ENCODE data around the gene OR52N1.

The OR52N1 gene

DNA sequence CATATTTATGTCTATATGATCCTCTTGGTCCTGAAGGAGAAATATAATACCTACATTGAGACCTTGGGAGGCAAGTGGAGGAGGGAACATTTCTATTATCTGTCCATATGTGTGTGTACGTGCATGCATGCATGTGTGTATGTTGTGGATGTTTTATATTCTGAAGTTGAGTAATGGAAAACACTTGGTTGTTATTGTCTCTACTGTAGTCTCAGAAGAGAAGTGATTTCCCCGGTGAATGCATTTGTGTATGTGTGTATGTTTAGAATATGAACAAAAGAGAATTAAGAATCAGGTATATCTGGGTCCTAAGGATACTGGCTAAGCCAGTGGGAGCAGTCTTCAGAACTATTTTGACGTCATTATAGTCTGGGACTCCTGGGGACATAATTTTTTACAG lies at the start of gene OR52N1:
OR52N1 (minus strand) TSS at position 101 of the 400 bp plus-strand sequence. CDS start 2,449 bp downstream, outside the sequence.
- DNase-seq (ENCODE audit: low read depth, low spot score), result no peak

DNA sequence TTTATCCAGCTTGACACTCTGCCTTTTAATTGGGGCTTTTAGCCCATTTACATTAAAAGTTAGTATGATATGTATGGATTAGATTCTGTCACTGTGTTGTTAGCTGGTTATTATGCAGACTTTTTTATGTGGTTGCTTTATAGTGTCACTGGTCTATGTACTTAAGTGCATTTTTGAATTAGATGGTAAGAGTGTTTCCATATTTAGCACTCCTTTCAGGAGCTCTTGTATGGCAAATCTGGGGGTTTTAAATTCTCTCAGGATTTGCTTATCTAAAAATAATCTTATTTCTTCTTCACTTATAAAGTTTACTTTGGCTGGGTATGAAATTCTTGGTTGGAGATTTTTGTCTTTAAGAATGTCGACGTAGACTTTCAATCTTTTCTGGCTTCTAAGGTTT lies 46.6 kb upstream of the OR52N1 start:
- no peak for DNase-seq (ENCODE audit: low read depth, low spot score)

GRCh38 chr11:5833446-5833845 lies 42.4 kb upstream of the OR52N1 start:
- no peak for DNase-seq (ENCODE audit: low read depth, low spot score)

DNA sequence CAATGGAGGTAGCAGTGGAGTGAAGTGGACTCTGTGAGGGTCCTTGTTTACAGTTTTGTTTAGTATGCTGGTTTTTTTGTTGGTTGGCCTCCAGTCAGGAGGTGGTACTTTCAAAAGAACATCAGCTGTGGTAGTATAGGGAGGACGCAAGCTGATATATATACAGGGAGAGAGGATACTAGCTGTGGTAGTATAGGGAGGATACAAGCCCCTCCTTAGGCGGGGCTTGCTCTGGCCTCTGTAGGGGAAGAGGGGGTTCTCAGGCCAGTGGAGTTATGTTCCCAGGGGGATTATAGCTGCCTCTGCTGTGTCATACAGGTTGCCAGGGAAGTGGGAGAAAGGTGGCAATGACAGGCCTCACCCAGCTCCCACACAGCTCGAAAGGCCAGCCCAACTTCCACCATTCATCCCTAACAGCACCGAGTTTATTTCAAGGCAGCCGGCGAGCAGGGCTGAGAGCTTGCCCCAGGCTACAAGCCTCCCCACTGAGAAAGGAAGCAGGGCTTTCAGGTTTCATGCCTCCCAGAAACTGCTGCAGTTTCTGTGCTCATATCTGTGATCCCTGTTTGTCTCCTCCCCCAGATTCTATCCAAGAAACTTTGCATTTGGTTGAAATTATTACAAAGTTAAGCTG lies 40.2 kb upstream of the OR52N1 start:
- no peak for DNase-seq (ENCODE audit: low read depth, low spot score)

- DNase-seq (ENCODE audit: low read depth, low spot score), result no peak
These were observed 27.3 kb upstream of the OR52N1 start for GRCh38 chr11:5818245-5818886.

GRCh38 chr11:5815534-5815933 lies 24.5 kb upstream of the OR52N1 start:
- no peak for DNase-seq (ENCODE audit: low read depth, low spot score)

GRCh38 chr11:5809905-5810795 lies 19.1 kb upstream of the OR52N1 start:
- no peak for DNase-seq (ENCODE audit: low read depth, low spot score)

GRCh38 chr11:5809122-5809519 lies 18.1 kb upstream of the OR52N1 start:
- DNase-seq (ENCODE audit: low read depth, low spot score), result no peak

- peak; percentile 42 for DNase-seq (ENCODE audit: low read depth, low spot score)
These were observed 17.5 kb upstream of the OR52N1 start, which contains the start of gene OR52N2 for GRCh38 chr11:5808500-5809121. OR52N2 (plus strand) TSS chr11:5808924; CDS start chr11:5820336, 11,412 bp downstream.

DNA sequence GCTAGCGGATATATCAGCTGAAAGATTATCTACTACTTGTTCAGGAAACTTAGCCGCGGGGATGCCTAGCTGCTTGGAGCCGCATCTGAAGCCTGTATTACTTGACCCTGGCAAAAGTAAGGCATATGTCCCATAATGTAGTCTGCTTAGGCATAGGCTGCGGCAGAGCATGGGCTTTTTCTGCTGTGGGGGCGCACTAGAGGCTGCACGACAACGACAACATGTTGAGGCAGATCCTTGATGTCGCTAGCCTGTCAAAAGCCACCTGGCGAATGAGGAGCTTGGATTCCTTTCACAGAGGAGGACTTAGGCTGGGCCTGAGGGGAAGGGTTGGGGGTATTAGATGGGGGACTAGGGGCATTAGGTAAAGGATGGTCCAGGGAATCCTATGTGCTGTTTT lies 16.5 kb upstream of the OR52N1 start:
- DNase-seq (ENCODE audit: low read depth, low spot score), result no peak

DNA sequence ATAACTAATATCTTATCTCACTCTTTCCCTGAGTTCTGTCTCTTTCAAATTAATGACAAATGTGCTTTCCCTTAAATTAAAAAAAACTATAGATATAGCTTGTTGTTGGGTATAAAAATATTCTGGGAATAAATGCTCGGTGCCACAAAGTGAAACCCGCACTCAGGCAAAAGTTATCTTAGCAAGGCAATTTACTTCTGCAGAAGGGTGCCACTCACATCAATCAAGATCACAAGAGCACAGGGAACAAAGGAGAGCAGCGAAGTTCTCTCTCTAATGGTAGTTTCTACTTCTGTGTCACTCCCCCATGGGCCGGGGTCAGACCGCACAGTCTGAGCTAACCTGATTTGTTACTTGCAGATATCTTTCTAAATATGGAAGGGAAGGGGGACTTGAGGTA lies 12.9 kb upstream of the OR52N1 start:
- DNase-seq (ENCODE audit: low read depth, low spot score), result no peak

DNA sequence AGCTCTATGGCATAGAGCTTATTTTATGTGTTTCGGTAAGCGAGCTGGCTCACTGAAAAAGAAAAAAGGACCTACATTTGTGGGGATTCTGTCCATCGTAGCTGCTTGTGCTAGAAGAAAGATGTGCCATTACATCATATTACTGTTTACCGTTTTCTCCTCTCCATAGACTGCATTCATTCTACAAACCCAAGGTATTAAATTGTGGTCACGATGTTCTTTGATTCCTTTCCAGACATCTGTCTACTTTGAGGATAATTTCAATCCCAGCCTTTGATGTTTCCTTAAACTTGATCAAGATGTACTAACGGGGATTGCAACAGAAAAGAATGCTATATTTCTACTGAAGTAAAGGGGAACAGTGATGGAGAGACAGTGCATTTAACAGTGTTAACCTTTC lies 5.5 kb upstream of the OR52N1 start:
- no peak for DNase-seq (ENCODE audit: low read depth, low spot score)

DNA sequence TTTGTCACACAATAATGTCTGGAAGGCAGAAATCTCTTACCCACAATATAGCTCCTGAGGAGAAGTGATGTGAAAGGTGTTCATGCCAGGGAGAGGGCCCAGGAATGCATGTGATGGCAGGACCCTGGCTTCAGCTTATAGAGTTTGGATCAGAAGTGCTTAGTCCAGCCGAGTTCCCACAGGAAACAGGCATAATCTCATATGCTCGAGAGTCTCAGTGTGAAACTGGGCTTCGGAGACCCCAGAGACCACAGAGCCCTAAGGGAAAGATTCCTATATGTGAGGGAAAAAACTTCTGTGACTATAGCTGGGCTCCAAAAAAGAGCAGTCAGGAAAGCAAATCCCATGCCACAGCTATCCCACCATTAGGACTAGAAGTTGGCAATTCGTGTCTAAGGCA lies 7.8 kb downstream of the OR52N1 start, which contains the start of gene OR52N5:
OR52N5 (minus strand) TSS at position 101 of the 400 bp plus-strand sequence. CDS start 4,721 bp downstream, outside the sequence.
- DNase-seq (ENCODE audit: low read depth, low spot score), result no peak

GRCh38 chr11:5767056-5767455 lies 24.0 kb downstream of the OR52N1 start:
- no peak for DNase-seq (ENCODE audit: low read depth, low spot score)

GRCh38 chr11:5753943-5754342 lies 37.1 kb downstream of the OR52N1 start, which contains the start of gene OR52N4:
OR52N4 (plus strand) TSS chr11:5754243; CDS start chr11:5754741, 498 bp downstream.
- no peak for DNase-seq (ENCODE audit: low read depth, low spot score)

GRCh38 chr11:5749836-5750235 lies 41.2 kb downstream of the OR52N1 start:
- DNase-seq (ENCODE audit: low read depth, low spot score), result no peak

GRCh38 chr11:5746614-5747013 lies 44.5 kb downstream of the OR52N1 start:
- no peak for DNase-seq (ENCODE audit: low read depth, low spot score)

GRCh38 chr11:5738431-5738830 lies 52.6 kb downstream of the OR52N1 start:
- DNase-seq (ENCODE audit: low read depth, low spot score), result no peak

DNA sequence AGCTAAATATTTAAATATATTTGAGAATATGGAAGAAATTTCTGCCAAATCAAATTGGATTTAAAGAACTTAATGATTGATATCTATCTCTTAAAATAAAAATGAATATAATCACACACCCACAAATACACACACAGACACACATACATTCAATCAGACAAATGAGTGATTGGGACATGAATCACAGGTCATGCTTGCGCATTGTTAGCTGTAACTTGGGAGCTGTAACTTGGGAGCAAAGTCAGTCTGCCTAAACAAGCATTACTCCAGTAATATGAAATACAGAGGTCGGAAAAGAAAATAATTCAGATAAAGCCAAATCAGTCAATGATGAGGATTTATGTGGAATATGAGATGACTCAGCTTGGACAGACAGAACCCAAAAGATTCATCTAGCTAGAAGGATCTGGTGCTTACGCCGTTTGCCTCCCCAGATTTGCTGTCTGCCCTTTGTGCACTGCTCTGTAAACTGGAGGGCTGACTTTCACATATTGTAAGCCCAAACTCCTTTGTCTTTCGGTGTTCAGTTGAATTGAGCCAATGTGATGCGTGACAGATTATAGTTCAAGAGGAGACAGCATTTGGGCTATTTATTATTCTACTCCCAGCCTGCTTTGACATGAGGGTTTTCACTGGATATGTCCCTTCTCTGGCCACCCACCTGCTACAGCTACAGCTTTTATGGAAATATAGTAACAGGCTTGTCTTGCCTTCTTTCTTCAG lies 53.2 kb downstream of the OR52N1 start:
- DNase-seq (ENCODE audit: low read depth, low spot score), result no peak

GRCh38 chr11:5737091-5737490 lies 54.0 kb downstream of the OR52N1 start:
- no peak for DNase-seq (ENCODE audit: low read depth, low spot score)

Data from activated CD4-positive, CD25-positive, alpha-beta regulatory T cell treated with anti-CD3 and anti-CD28 coated beads, Interleukin-2, amount 50 U/mL, for 16 hours (primary cell).